OCI-LY3 (cell line): ENCODE results near the gene UBL4A.

Source experiments
- H2AFZ ChIP-seq: fragments of 200-600, 300-600 bp; shearing (Covaris generic); 2 replicates; pipeline ENCODE4 v1.6.0; 2014; ENCODE audit warnings: antibody characterized with exemption, low read depth, low read length
- H3K27ac ChIP-seq: fragments of 200-600, 300-600 bp; sonication (generic); 2 replicates; pipeline ENCODE4 v1.5.1; 2014; ENCODE audit warnings: mild to moderate bottlenecking, low read length, moderate library complexity, mixed read lengths
- H3K27me3 ChIP-seq: fragments of 200-600, 300-600 bp; sonication (generic); 2 replicates; pipeline ENCODE4 v1.6.1; 2014; ENCODE audit warnings: low read depth, low read length, mixed read lengths
- H3K36me3 ChIP-seq: fragments of 200-600, 300-600 bp; sonication (generic); replicated peaks from 2 replicates; pipeline ENCODE3; 2014; ENCODE audit warnings: low read depth, low read length, mixed read lengths
- H3K4me1 ChIP-seq: fragments of 300-600, 200-600 bp; sonication (generic); 2 replicates; pipeline ENCODE4 v1.6.1; 2014; ENCODE audit warnings: low read length, mixed read lengths
- H3K4me2 ChIP-seq: fragments of 200-600, 300-600 bp; sonication (generic); 2 replicates; pipeline ENCODE4 v1.6.1; 2014; ENCODE audit warnings: low read length, mixed read lengths
- H3K4me3 ChIP-seq: fragments of 300-600, 200-600 bp; sonication (generic); 2 replicates; pipeline ENCODE4 v1.5.1; 2014; ENCODE audit warnings: antibody characterized with exemption, mild to moderate bottlenecking, low read length, moderate library complexity
- H3K79me2 ChIP-seq: fragments of 300-600, 200-600 bp; shearing (Covaris generic); 2 replicates; pipeline ENCODE4 v1.6.1; 2014; ENCODE audit warnings: mild to moderate bottlenecking, low read length, mixed read lengths
- H3K9ac ChIP-seq: fragments of 300-600, 200-600 bp; shearing (Covaris generic); 2 replicates; pipeline ENCODE4 v1.6.0; 2014; ENCODE audit warnings: mild to moderate bottlenecking, low read length, moderate library complexity
- H3K9me3 ChIP-seq: fragments of 200-600, 300-600 bp; shearing (Covaris generic); 2 replicates; pipeline ENCODE4 v1.6.1; 2014; ENCODE audit warnings: low read length, mixed read lengths; ENCODE audit not compliant: insufficient read depth
- H4K20me1 ChIP-seq: fragments of 200-600, 300-600 bp; sonication (generic); 2 replicates; pipeline ENCODE4 v1.6.1; 2016; ENCODE audit warnings: low read length, mixed read lengths; ENCODE audit not compliant: insufficient read depth
- CTCF ChIP-seq: fragments of 200-600, 300-600 bp; sonication (generic); IDR thresholded peaks from 2 replicates; pipeline ENCODE4 v1.5.1; 2014; ENCODE audit warnings: antibody characterized with exemption, low read length, low read depth
- EZH2phosphoT487 ChIP-seq: fragments of 200-600 bp; shearing (Covaris generic); IDR thresholded peaks from 2 replicates; pipeline ENCODE4 v1.6.1; 2018; ENCODE audit warnings: antibody characterized with exemption, mixed run types, low read depth

UBL4A gene

GRCh38 chrX:154473683-154474082 is 12.7 kb downstream of the UBL4A start:
- H3K9me3 ChIP-seq = no peaks in the 10 kb centered on the region
- 0 out of 2 replicates have a peak, but pooled peaks cover 2% of the 10 kb centered on the region for H3K79me2 ChIP-seq
- H3K4me3 ChIP-seq = no peak overlapping the region
- H4K20me1 ChIP-seq = no peaks in the 10 kb centered on the region
- H3K27me3 ChIP-seq = no peaks in the 10 kb centered on the region
- H3K9ac ChIP-seq = no peak overlapping the region
- TF ChIP-seq EZH2phosphoT487 (no peak), CTCF (no peak)
- peaks cover 3% of the 10 kb centered on the region for H3K36me3 ChIP-seq
- H3K27ac ChIP-seq = no peak overlapping the region
- peaks cover 3% of the 10 kb centered on the region; the same call in 1 of the 2 replicates for H3K4me1 ChIP-seq
- no peak overlapping the region for H3K4me2 ChIP-seq
- H2AFZ ChIP-seq = no peak overlapping the region

DNA sequence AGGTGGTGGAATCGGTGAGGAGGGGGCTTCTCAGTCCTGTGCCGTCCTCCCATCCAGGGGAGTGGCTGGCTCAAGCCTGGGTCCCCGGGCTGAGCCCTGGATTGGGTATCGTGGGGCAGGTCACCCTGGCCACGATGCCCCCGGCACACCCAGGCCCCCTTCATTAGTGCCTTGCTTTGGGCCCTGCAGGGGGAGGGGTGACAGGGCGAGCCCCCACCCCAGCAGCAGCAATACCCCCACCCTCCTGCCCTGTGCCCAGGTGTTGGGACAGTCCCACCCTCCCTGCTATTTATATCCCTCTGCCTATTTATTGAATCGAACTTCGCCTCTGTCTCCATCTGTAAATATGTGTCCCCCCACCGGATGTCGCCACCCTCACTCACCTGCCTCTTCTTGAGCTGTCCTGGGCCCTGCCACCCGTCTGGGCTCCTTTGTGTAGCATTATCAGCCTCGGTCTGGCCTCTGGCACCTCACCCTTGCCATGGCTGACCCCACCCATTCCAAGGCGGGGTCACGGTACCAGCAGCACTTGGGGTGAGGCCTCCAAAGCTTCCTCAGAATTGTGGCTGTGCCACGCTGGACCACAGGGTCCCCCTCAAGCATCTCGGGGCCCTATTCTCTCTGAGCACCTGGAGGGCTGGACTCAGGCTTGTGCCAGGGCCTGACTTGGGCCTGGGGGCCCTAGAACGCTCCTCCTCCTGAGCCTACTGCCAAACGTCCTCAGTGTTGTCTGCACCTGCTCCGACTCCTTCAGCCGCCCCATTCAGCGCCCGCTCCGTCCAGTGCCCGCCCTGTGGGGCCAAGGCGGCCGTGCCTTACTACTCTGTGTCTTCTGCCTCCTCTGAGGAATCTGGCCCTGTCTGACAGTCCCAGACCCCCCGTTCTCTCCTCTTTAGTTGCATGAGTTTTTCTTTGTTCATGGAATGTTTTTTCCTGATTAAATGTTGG is 13.5 kb downstream of the UBL4A start:
- H3K4me1 ChIP-seq = peaks cover 3% of the 10 kb centered on the region; the same call in 1 of the 2 replicates
- no peak for TF ChIP-seq EZH2phosphoT487
- TF ChIP-seq CTCF = no peak
- H3K9ac ChIP-seq = no peak overlapping the region
- no peak overlapping the region for H3K4me3 ChIP-seq
- H2AFZ ChIP-seq = no peak overlapping the region
- H3K79me2 ChIP-seq = no peaks in the 10 kb centered on the region
- H3K27me3 ChIP-seq = no peaks in the 10 kb centered on the region
- H3K4me2 ChIP-seq = no peak overlapping the region
- no peaks in the 10 kb centered on the region for H3K9me3 ChIP-seq
- no peaks in the 10 kb centered on the region for H4K20me1 ChIP-seq
- peaks cover 3% of the 10 kb centered on the region for H3K36me3 ChIP-seq
- H3K27ac ChIP-seq = no peak overlapping the region

DNA sequence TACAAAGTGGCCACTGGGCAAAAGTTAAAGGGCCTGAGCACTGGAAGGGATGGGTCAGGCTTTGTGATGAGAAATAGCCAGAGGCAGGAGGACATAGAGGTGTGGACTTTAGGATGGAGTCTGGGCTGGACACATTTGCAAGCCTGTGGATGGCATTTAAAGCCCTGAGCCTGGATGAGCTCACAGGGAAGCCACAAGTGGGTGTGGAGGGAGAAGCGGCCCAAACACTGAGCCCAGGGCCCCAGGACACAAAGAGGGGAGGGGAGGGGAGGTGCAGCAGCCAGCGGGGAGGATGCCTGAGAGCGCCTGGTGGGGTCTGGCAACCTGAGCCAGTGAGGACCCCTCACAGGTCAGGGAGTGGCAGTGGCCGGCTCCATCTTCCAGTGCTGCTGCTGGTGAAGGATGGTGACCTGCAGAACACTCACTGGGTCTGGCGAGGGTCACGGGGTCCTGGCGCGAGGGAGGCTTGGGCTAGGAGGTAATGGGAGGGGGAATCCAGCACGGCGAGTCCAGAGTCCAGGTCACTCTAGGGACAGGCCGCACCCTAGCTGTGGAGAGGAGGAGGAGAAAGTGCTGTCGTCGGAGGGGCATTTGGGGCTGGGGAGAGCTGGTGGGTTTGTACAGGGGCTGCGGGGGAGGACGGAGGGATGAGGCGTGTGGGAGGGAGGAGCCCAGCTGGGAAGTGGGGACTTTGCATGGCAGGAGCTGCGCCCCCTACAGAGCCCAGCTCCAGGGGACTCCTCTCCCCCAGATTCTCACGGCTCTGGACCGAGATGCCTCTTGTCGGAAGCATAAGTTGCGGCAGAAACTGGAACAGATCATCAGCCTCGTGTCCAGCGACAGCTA is 14.4 kb downstream of the UBL4A start:
- TF ChIP-seq CTCF (no peak), EZH2phosphoT487 (no peak)
- H3K36me3 ChIP-seq = no peaks in the 10 kb centered on the region
- peaks cover 3% of the 10 kb centered on the region; the same call in 1 of the 2 replicates for H3K4me1 ChIP-seq
- H3K9ac ChIP-seq = no peak overlapping the region
- no peak overlapping the region for H2AFZ ChIP-seq
- no peak overlapping the region for H3K4me2 ChIP-seq
- no peaks in the 10 kb centered on the region for H4K20me1 ChIP-seq
- H3K79me2 ChIP-seq = no peaks in the 10 kb centered on the region
- no peak overlapping the region for H3K27ac ChIP-seq
- H3K9me3 ChIP-seq = no peaks in the 10 kb centered on the region
- no peaks in the 10 kb centered on the region for H3K27me3 ChIP-seq
- no peak overlapping the region for H3K4me3 ChIP-seq
